Activated naive CD8-positive, alpha-beta T cell treated with anti-CD3 and anti-CD28 coated beads for 36 hours (primary cell): ENCODE measurements around the gene CCDC40. TPM values are rescaled to one million over a fixed set of nuclear protein-coding genes. Genes with fewer than 3 reads are reported as not detected.

Source experiments
- DNase-seq: peaks from one replicate; pipeline ENCODE4 v3.0.0; 2021
- H3K27ac Mint-ChIP-seq: one replicate; pipeline ENCODE4 v1.8.0; 2022; ENCODE audit warnings: mild to moderate bottlenecking, moderate library complexity, mixed read lengths
- H3K27me3 Mint-ChIP-seq: one replicate; pipeline ENCODE4 v1.8.0; 2022; ENCODE audit warnings: mild to moderate bottlenecking, mixed read lengths
- H3K36me3 Mint-ChIP-seq: one replicate; pipeline ENCODE4 v1.8.0; 2021; ENCODE audit warnings: mild to moderate bottlenecking, mixed read lengths
- H3K4me1 Mint-ChIP-seq: one replicate; pipeline ENCODE4 v1.8.0; 2021; ENCODE audit warnings: mixed read lengths
- H3K4me3 Mint-ChIP-seq: one replicate; pipeline ENCODE4 v1.8.0; 2022; ENCODE audit warnings: mild to moderate bottlenecking, moderate library complexity, mixed read lengths
- H3K9me3 Mint-ChIP-seq: one replicate; pipeline ENCODE4 v1.8.0; 2022; ENCODE audit warnings: mixed read lengths
- total RNA-seq, 2 experiments: library from RNA; stranded (reverse); gene quantifications; one replicate each; pipeline ENCODE4 v1.2.3, GENCODE V29; 2021

Gene CCDC40
- total RNA-seq, 2 experiments from 2014 or later: 1.2 to 1.3 TPM

- Mint-ChIP-seq H3K4me3 (no peak overlapping the region), H3K36me3 (no peaks in the 10 kb centered on the region), H3K4me1 (no peaks in the 10 kb centered on the region), H3K27ac (no peak overlapping the region), H3K9me3 (no peaks in the 10 kb centered on the region), H3K27me3 (no peaks in the 10 kb centered on the region)
- no peak for DNase-seq
Measured at GRCh38 chr17:80024206-80024972, 12.1 kb upstream of the CCDC40 start.

- Mint-ChIP-seq H3K4me3 (no peak overlapping the region), H3K4me1 (no peaks in the 10 kb centered on the region), H3K36me3 (no peaks in the 10 kb centered on the region), H3K27ac (no peak overlapping the region), H3K9me3 (no peaks in the 10 kb centered on the region), H3K27me3 (no peaks in the 10 kb centered on the region)
- no peak for DNase-seq
Measured at GRCh38 chr17:80025140-80025539, 11.3 kb upstream of the CCDC40 start.

GRCh38 chr17:80025796-80026195 is 10.6 kb upstream of the CCDC40 start:
- no peaks in the 10 kb centered on the region for H3K4me1 Mint-ChIP-seq
- no peaks in the 10 kb centered on the region for H3K27me3 Mint-ChIP-seq
- no peak overlapping the region for H3K4me3 Mint-ChIP-seq
- no peaks in the 10 kb centered on the region for H3K36me3 Mint-ChIP-seq
- H3K27ac Mint-ChIP-seq: no peak overlapping the region
- no peak for DNase-seq
- H3K9me3 Mint-ChIP-seq: no peaks in the 10 kb centered on the region

- H3K36me3 Mint-ChIP-seq: no peaks in the 10 kb centered on the region
- no peaks in the 10 kb centered on the region for H3K27me3 Mint-ChIP-seq
- no peak overlapping the region for H3K4me3 Mint-ChIP-seq
- no peaks in the 10 kb centered on the region for H3K9me3 Mint-ChIP-seq
- H3K27ac Mint-ChIP-seq: no peak overlapping the region
- H3K4me1 Mint-ChIP-seq: no peaks in the 10 kb centered on the region
- DNase-seq: no peak
Measured at GRCh38 chr17:80026359-80027042, 9.9 kb upstream of the CCDC40 start.

GRCh38 chr17:80027043-80027435 is 9.4 kb upstream of the CCDC40 start:
- Mint-ChIP-seq H3K4me3 (no peak overlapping the region), H3K4me1 (no peaks in the 10 kb centered on the region), H3K9me3 (no peaks in the 10 kb centered on the region), H3K27ac (no peak overlapping the region), H3K36me3 (no peaks in the 10 kb centered on the region), H3K27me3 (no peaks in the 10 kb centered on the region)
- DNase-seq: no peak

- Mint-ChIP-seq H3K27me3 (no peaks in the 10 kb centered on the region), H3K9me3 (no peaks in the 10 kb centered on the region), H3K36me3 (no peaks in the 10 kb centered on the region)
Measured at GRCh38 chr17:80028030-80028429, 8.4 kb upstream of the CCDC40 start.

GRCh38 chr17:80029258-80029974 is 7.0 kb upstream of the CCDC40 start:
- Mint-ChIP-seq H3K4me1 (peaks cover 1% of the 10 kb centered on the region), H3K27me3 (no peaks in the 10 kb centered on the region), H3K27ac (no peak overlapping the region), H3K9me3 (no peaks in the 10 kb centered on the region), H3K36me3 (no peaks in the 10 kb centered on the region), H3K4me3 (no peak overlapping the region)
- DNase-seq: no peak

More at GRCh38 chr17:80028030-80028429, 8.4 kb upstream of the CCDC40 start:
- Mint-ChIP-seq H3K4me3 (no peak overlapping the region), H3K4me1 (no peaks in the 10 kb centered on the region), H3K27ac (no peak overlapping the region)
- DNase-seq: no peak

GRCh38 chr17:80030730-80031410 is 5.6 kb upstream of the CCDC40 start:
- Mint-ChIP-seq H3K27ac (no peak overlapping the region), H3K9me3 (no peaks in the 10 kb centered on the region), H3K27me3 (peaks cover 5% of the 10 kb centered on the region), H3K4me1 (peaks cover 9% of the 10 kb centered on the region), H3K36me3 (no peaks in the 10 kb centered on the region), H3K4me3 (no peak overlapping the region)
- no peak for DNase-seq

- Mint-ChIP-seq H3K27me3 (peaks cover 8% of the 10 kb centered on the region), H3K27ac (no peak overlapping the region), H3K4me1 (peaks cover 11% of the 10 kb centered on the region), H3K36me3 (no peaks in the 10 kb centered on the region), H3K4me3 (no peak overlapping the region), H3K9me3 (no peaks in the 10 kb centered on the region)
- no peak for DNase-seq
Measured at GRCh38 chr17:80031691-80032430, 4.6 kb upstream of the CCDC40 start.

- peaks cover 8% of the 10 kb centered on the region for H3K27me3 Mint-ChIP-seq
- no peaks in the 10 kb centered on the region for H3K9me3 Mint-ChIP-seq
- peaks cover 14% of the 10 kb centered on the region for H3K4me1 Mint-ChIP-seq
- H3K27ac Mint-ChIP-seq: no peak overlapping the region
- no peak overlapping the region for H3K4me3 Mint-ChIP-seq
- DNase-seq: no peak
- H3K36me3 Mint-ChIP-seq: no peaks in the 10 kb centered on the region
Measured at GRCh38 chr17:80032614-80033171, 3.7 kb upstream of the CCDC40 start.

- no peak for DNase-seq
- Mint-ChIP-seq H3K27me3 (peaks cover 8% of the 10 kb centered on the region), H3K4me3 (no peak overlapping the region), H3K9me3 (no peaks in the 10 kb centered on the region), H3K4me1 (peaks cover 14% of the 10 kb centered on the region), H3K27ac (no peak overlapping the region), H3K36me3 (no peaks in the 10 kb centered on the region)
Measured at GRCh38 chr17:80033840-80034239, 2.6 kb upstream of the CCDC40 start.

GRCh38 chr17:80034791-80035686 is 1.4 kb upstream of the CCDC40 start:
- peaks cover 8% of the 10 kb centered on the region for H3K27me3 Mint-ChIP-seq

GRCh38 chr17:80035687-80035936 is 830 bp upstream of the CCDC40 start, which contains the start of gene TBC1D16:
Gene TBC1D16, minus strand, starts transcription at chr17:80035872. Its CDS starts 22,325 bp downstream, at chr17:80013547.
- Mint-ChIP-seq H3K27me3 (peaks cover 8% of the 10 kb centered on the region), H3K36me3 (no peaks in the 10 kb centered on the region), H3K27ac (peak within 1 kb of the TSS; percentile 72), H3K4me3 (peak within 1 kb of the TSS; percentile 97), H3K4me1 (peaks cover 14% of the 10 kb centered on the region), H3K9me3 (no peaks in the 10 kb centered on the region)
- peak; percentile 73 for DNase-seq

More at GRCh38 chr17:80034791-80035686, 1.4 kb upstream of the CCDC40 start:
- H3K4me3 Mint-ChIP-seq: peak overlapping the region; percentile 89
- H3K27ac Mint-ChIP-seq: peak overlapping the region; percentile 58
- H3K4me1 Mint-ChIP-seq: peaks cover 14% of the 10 kb centered on the region
- peak; percentile 57 for DNase-seq
- H3K36me3 Mint-ChIP-seq: no peaks in the 10 kb centered on the region
- no peaks in the 10 kb centered on the region for H3K9me3 Mint-ChIP-seq
